ENCODE results near the gene CYBA. TPM values are rescaled to one million over a fixed set of nuclear protein-coding genes. Genes with fewer than 3 reads are reported as not detected.
"Not testable (repeated sequence)": the region's sequence is repeated elsewhere in the genome, so short reads cannot be mapped to it uniquely, and the experiment has no call there.

CYBA gene
- total RNA-seq, 1 experiment from 2014 or later: 0.52 TPM

DNA sequence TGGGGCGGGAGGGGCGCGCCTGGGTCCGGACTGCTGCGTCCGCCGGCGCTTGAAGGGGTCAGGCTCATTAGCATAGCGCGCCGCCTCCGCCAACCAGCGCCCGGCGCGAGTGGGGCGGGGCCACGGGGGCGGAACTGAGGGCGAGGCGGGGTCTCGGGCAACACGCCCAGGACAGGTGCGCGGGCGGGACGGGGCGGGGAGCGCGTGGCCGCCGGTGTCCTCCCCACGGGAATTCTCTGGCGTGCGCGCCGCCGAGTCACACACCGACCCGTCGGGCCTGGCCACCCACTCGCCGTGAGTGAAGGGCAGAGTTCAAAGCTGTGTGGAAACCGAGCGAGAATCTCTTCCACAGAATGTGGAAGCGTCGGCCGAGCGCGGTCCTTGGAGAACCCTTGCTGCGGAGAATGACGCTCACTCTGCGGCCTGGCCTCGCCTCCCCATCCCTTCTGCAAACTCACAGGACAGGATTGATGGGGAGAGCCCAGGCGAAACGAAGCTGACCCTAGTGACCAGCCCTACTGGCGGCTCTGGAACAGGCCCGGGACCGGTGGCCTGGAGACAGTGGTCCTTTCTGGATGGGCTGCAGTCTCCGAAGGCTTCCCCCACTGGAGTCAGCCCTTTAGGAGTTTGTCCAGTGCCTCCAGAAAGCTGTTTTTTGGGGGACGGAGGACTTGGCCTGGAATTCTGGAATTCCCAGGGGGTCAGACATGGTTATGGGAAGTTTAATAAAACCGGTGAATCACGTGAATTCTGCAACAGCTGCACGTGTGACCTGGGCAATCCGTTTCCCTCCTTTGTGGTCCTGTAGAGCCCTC is 35.8 kb upstream of the CYBA start, which contains the start of gene SNAI3:
Gene SNAI3, minus strand, starts transcription at position 69 of the 815 bp plus-strand sequence. CDS start 101 bp downstream, outside the sequence.
- peak; percentile 71 for DNase-seq (ENCODE audit: low read depth)

DNA sequence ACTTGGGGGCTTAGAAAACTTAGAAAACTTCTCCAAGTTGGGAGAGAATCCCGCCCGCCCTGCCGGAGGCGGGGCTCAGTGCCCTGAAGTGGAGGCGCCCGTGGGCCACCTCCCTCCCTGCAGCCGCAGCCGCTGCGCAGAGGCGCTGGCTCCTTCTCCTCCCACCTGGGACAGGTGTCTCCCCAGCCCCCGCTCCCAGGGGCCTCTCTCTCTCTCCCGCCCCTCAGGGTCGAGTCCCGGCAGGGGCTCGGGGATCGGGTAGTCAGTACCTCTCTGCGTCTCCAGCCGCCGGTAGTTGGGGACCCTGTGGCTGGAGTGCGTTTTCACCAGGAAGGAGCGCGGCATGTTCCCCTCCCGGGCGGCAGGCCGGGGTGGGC is 35.2 kb upstream of the CYBA start:
- DNase-seq (ENCODE audit: low read depth): no peak

DNA sequence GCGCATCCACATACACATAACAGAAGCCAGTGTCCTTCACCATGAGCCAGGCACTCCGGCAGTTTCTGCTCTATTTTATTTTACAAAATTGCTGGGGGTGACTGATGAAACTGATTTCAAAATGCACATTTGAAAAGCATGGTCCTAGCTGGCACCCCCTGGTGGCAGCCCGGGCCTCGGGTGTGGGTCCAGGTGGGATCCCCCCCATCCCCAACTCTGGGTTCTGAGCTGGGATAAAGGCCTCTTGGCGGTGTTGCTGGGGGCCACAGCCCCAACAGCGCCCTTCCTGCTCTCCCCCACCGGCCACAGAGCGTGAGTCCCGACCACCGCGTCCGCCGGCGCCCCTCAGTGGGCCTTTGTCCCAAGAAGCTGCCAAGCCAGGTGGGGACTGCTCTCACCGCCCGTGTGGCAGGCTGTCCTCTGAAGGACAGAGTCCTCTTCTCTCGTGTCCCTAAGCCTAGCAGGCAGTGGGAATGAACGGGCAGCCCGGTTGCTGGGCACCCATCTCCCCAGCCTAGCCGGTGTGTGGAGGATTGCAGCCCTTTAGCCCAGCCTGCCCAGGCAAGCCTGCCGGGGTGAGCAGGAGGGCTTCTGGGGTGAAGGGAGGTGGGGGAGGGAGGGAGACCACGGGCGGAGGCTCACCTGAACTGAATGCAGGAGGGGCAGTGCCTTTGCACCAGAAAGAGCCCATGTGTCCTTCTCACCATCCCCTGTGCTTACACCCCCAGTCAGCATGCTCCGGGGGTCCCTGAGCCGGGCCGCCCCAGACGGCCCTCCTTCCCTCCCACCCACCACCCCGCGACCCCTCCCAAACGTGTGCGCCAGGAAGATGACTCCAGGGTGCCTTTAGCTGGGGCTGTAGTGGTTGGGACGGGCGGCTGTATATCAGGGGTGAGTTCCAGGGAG is 34.6 kb upstream of the CYBA start:
- DNase-seq (ENCODE audit: low read depth): peak; percentile 71

GRCh38 chr16:88684569-88685155 is 33.8 kb upstream of the CYBA start:
- DNase-seq (ENCODE audit: low read depth): no peak

DNA sequence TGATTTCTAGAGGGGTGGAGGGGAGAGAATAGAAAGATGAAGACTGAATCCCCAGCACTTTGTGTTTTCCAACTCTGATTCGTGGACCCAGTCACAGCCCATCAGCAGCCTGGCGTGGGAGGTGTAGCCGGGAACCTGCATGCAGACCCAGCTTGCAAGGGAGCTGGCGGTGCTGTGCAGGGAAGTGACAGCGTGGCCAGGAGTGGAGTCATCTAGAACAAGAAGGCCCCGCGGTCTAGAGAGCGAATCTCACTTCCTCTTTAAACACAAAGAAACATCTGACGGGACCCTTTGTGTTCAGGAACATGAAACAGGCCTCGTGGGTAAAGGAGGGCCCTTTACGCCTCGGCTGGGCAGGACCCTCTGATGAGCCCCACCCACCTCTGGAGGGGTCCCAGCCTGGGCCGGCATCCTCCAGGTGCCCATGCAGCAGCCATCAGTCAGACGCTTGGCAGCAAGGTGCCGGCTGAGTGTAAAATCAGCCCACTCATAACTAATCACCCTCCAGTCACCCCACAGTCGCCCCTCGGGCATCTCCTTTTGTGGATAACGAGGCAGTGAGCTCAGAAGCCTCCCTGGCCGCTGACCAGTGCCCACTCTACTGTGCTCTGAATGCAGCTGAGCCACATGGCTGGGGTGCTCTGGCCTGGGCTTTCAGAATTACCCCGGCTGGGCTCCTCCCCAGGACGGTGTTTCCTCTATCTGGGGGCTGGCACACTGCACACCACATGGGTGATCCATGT is 31.0 kb upstream of the CYBA start:
- no peak for DNase-seq (ENCODE audit: low read depth)

- DNase-seq (ENCODE audit: low read depth): no peak
Measured at GRCh38 chr16:88681084-88681680, 30.3 kb upstream of the CYBA start.

DNA sequence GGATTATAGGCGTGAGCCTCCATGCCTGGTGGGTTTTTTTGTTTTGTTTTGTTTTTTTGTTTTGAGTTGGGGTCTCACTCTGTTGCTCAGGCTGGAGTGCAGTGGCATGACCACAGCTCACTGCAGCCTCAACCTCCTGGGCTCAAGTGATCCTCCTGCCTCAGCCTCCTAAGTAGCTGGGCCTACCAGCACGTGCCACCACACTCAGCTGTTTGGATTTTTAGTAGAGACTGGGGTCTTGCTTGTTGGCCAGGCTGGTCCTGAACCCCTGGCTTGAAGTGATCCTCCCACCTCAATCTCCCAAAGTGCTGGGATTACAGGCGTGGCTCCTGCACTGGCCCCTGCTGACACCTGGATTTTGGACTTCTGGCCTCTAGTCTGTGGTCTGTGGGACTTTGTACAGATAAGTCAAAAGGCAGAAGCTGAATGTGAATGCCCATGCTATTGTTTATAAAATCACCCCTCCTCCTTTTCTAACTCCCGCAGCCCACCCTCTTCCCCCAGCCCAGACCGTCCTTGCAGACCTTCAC is 29.8 kb upstream of the CYBA start:
- DNase-seq (ENCODE audit: low read depth): no peak

DNA sequence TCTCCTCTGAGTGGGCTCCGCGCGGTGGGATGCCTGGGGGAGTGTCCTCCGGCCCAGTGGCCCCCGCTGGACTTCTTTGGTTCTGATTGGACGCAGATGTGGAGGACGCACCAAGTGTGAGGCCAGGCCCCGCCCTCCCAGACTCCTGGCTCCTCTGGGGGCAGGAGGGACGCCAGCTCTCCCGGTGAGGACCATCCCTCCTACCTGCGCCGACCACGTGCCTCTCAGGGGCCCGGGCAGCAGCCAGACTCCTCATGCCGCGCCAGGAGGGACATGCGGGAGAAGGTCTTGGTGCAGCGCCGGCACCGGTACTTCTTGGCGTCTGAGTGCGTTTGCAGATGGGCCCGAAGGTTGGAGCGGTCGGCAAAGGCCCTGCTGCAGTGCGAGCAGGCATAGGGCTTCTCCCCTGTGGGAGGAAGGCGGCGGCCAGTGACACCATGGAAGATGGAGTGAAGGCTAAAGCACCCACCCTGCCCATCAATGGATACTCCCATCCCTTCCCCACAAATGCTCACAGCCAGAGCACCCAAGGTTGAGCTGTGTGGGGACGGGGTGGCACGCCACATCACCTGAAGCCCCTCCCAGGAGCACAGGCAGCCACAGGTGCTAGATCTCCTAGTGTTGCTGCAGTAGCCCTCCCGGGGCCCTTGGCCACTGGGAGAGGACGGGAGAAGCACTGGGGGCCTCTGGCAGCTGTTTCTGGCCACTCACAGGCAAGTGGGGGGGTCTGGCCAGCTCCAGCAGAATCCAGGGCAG is 27.5 kb upstream of the CYBA start:
- DNase-seq (ENCODE audit: low read depth): no peak

DNA sequence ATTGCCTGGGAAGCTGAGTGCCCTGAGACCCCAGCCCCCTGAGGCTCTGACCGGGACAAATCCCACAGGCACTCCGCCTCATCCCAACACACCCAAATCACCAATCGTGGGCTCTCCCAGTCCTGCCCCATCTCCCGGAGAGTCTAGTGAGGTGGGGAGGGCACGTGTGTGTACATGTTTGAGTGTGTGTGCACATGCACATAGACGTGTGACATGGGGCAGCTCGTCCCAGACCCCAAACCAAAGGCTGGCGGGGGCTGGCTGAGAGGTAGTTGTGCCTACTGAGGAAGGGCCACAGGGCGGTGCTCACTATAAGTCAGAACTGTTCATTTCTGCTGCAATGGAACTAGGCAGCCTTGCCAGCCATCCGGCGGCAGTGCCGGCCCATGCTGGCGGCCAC is 26.9 kb upstream of the CYBA start:
- DNase-seq (ENCODE audit: low read depth): no peak

GRCh38 chr16:88676502-88677242 is 25.8 kb upstream of the CYBA start:
- DNase-seq (ENCODE audit: low read depth): no peak

- DNase-seq (ENCODE audit: low read depth): no peak
Measured at GRCh38 chr16:88673716-88674379, 23.0 kb upstream of the CYBA start.

DNA sequence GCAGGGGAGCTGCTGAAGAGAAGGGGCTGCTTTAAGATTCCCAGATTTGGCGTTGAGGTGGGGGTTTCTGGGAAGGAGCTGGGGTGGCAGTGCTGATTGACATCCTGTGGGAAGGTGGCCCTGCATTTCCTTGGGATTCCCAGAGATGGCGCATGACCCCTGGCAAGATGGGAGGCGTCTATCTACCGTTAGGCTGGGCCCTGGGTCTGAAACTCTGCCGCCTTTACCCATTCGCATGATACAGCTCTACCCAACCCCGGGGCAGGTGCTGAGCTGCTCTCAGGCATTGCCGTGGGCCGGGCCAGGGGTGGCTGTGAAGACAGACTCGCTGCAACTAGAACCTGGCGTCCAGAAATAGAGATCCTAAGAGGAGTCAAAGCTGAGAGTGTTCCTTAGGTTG is 21.9 kb upstream of the CYBA start:
- DNase-seq (ENCODE audit: low read depth): no peak

DNA sequence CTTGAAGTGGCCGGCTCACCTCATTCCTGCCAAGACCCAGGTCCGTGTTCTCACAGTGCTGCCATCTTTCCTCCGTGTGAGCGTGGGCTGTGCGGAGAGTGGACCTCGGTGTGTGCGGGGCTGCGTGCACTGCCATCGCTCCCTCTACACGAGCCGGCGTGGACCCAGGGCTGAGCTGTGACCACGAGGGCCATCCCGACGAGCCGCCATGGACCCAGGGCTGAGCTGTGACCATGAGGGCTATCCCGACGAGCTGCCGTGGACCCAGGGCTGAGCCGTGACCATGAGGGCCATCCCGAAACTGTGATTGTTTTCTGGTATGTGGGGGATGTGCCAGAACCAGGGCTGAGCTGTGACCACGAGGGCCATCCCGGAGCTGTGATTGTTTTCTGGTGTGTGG is 21.0 kb upstream of the CYBA start:
- DNase-seq (ENCODE audit: low read depth): no peak

DNA sequence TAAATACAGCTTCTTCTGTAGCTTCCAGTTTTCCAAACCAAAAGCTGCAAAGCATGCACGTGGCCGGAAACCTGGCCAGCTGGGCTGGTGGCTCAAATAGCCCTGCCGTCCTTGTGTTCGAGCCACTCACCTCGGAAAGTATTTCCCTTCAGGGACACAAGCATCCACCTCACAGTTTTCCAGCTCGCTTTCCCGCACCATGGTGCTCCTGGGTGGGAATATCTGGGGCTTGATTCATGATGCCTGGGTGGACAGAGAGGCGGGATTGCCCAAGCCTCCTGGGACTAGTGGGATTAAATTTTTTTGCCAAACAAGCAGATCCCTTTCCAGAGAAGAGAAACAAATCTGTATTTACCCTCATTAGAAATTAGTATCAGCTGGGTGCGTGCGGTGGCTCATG is 19.1 kb upstream of the CYBA start:
- no peak for DNase-seq (ENCODE audit: low read depth)

DNA sequence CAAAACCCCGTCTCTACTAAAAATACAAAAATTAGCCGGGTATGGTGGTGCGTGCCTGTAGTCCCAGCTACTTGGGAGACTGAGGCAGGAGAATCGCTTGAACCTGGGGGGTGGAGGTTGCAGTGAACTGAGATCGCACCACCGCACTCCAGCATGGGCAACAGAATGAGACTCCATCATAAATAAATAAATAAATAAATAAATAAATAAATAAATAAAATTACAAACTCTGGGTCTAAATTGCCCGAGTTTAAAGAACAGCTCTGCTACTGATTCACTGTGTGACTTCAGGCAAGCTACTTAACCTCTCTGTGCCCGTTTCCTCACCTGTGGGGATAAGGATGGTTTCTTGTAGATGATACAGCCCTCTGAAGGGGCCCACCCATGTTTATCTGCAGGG is 18.6 kb upstream of the CYBA start:
- not testable (repeated sequence) for DNase-seq (ENCODE audit: low read depth)

GRCh38 chr16:88667461-88667860 is 16.6 kb upstream of the CYBA start:
- no peak for DNase-seq (ENCODE audit: low read depth)

GRCh38 chr16:88665570-88665969 is 14.7 kb upstream of the CYBA start:
- DNase-seq (ENCODE audit: low read depth): no peak

DNA sequence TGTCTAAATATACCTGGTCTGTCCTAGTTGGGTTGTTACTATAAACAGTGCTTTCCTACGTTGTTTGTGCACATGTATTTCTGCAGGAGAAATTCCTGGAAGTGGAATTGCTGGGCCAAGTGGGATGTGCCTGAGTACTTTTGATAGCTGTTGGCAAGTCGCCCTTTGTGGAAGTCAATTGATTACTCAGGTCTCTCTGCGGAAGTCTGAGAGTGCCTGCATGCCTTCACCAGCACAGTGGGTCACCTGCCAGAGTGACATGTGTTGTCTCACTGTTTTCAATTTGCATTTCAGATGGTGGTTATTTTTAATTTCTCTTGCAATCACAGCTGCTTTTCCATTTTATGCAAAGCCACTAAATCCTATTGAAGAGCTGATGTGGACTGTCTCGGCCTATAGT is 14.3 kb upstream of the CYBA start:
- no peak for DNase-seq (ENCODE audit: low read depth)

All from LHCN-M2 (cell line).